Measurements from ENCODE around the gene TBC1D7. TPM values are rescaled to one million over a fixed set of nuclear protein-coding genes. Genes with fewer than 3 reads are reported as not detected.

The TBC1D7 gene
- total RNA-seq, 1 experiment from 2014 or later, result 44.9 TPM

- TF ChIP-seq, protein P1, sequence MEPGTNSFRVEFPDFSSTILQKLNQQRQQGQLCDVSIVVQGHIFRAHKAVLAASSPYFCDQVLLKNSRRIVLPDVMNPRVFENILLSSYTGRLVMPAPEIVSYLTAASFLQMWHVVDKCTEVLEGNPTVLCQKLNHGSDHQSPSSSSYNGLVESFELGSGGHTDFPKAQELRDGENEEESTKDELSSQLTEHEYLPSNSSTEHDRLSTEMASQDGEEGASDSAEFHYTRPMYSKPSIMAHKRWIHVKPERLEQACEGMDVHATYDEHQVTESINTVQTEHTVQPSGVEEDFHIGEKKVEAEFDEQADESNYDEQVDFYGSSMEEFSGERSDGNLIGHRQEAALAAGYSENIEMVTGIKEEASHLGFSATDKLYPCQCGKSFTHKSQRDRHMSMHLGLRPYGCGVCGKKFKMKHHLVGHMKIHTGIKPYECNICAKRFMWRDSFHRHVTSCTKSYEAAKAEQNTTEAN (CRISPR knock-in tag; IDR thresholded peaks at IDR 0.05), result no peak
Measured at GRCh38 chr6:13304101-13304500, 24.2 kb downstream of the TBC1D7 start (continued).

DNA sequence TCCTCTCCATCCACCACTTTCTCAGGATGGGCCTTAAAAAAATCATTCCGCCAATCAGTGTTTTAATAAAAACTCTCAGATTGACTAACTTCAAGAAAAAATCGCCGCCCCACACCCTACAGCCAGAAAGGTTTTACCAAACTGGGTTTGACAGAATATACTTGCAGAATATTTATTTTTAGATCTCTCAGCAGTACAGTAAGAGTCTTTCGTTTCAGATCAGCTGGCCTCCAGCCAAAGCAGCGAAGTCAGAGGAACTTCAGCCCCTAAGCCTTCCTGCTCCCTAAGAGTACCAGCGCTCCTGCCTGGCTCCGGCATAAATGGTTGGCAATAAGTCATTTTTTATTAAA lies 24.7 kb downstream of the TBC1D7 start:
- CTCF ChIA-PET, result no interaction called here
- Mint-ChIP-seq H3K36me3 (peaks cover 43% of the 10 kb centered on the region), H3K27ac (no peak overlapping the region)

More for the DNA sequence above, 24.7 kb downstream of the TBC1D7 start:
- POLR2A ChIA-PET, result no interaction called here
- TF ChIP-seq ELF4 (CRISPR knock-in tag; IDR thresholded peaks at IDR 0.05; ENCODE audit: low read depth) (no peak), ATF1 (CRISPR knock-in tag; IDR thresholded peaks at IDR 0.05) (no peak), IRF2 (CRISPR knock-in tag; IDR thresholded peaks at IDR 0.05; ENCODE audit: borderline replicate concordance, low read depth) (no peak), ZNF671 (CRISPR knock-in tag; IDR thresholded peaks at IDR 0.05) (no peak), ESRRA (CRISPR knock-in tag; IDR thresholded peaks at IDR 0.05; ENCODE audit: borderline replicate concordance) (no peak), NR2C2 (CRISPR knock-in tag; IDR thresholded peaks at IDR 0.05) (no peak), NFATC4 (CRISPR knock-in tag; IDR thresholded peaks at IDR 0.05) (no peak), ZNF121 (CRISPR knock-in tag; IDR thresholded peaks at IDR 0.05) (no peak), FOXP1 (CRISPR knock-in tag; IDR thresholded peaks at IDR 0.05; ENCODE audit: borderline replicate concordance) (no peak)
- TF ChIP-seq, protein P2, sequence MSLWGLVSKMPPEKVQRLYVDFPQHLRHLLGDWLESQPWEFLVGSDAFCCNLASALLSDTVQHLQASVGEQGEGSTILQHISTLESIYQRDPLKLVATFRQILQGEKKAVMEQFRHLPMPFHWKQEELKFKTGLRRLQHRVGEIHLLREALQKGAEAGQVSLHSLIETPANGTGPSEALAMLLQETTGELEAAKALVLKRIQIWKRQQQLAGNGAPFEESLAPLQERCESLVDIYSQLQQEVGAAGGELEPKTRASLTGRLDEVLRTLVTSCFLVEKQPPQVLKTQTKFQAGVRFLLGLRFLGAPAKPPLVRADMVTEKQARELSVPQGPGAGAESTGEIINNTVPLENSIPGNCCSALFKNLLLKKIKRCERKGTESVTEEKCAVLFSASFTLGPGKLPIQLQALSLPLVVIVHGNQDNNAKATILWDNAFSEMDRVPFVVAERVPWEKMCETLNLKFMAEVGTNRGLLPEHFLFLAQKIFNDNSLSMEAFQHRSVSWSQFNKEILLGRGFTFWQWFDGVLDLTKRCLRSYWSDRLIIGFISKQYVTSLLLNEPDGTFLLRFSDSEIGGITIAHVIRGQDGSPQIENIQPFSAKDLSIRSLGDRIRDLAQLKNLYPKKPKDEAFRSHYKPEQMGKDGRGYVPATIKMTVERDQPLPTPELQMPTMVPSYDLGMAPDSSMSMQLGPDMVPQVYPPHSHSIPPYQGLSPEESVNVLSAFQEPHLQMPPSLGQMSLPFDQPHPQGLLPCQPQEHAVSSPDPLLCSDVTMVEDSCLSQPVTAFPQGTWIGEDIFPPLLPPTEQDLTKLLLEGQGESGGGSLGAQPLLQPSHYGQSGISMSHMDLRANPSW (CRISPR knock-in tag; conservative IDR thresholded peaks at IDR 0.05; ENCODE audit: low read depth), result no peak
- TF ChIP-seq, protein P1 (CRISPR knock-in tag; IDR thresholded peaks at IDR 0.05), result no peak
- TF ChIP-seq, protein P3, sequence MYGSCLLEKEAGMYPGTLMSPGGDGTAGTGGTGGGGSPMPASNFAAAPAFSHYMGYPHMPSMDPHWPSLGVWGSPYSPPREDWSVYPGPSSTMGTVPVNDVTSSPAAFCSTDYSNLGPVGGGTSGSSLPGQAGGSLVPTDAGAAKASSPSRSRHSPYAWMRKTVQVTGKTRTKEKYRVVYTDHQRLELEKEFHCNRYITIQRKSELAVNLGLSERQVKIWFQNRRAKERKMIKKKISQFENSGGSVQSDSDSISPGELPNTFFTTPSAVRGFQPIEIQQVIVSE (CRISPR knock-in tag; IDR thresholded peaks at IDR 0.05; ENCODE audit: borderline replicate concordance), result no peak
- TF ChIP-seq, protein P4, sequence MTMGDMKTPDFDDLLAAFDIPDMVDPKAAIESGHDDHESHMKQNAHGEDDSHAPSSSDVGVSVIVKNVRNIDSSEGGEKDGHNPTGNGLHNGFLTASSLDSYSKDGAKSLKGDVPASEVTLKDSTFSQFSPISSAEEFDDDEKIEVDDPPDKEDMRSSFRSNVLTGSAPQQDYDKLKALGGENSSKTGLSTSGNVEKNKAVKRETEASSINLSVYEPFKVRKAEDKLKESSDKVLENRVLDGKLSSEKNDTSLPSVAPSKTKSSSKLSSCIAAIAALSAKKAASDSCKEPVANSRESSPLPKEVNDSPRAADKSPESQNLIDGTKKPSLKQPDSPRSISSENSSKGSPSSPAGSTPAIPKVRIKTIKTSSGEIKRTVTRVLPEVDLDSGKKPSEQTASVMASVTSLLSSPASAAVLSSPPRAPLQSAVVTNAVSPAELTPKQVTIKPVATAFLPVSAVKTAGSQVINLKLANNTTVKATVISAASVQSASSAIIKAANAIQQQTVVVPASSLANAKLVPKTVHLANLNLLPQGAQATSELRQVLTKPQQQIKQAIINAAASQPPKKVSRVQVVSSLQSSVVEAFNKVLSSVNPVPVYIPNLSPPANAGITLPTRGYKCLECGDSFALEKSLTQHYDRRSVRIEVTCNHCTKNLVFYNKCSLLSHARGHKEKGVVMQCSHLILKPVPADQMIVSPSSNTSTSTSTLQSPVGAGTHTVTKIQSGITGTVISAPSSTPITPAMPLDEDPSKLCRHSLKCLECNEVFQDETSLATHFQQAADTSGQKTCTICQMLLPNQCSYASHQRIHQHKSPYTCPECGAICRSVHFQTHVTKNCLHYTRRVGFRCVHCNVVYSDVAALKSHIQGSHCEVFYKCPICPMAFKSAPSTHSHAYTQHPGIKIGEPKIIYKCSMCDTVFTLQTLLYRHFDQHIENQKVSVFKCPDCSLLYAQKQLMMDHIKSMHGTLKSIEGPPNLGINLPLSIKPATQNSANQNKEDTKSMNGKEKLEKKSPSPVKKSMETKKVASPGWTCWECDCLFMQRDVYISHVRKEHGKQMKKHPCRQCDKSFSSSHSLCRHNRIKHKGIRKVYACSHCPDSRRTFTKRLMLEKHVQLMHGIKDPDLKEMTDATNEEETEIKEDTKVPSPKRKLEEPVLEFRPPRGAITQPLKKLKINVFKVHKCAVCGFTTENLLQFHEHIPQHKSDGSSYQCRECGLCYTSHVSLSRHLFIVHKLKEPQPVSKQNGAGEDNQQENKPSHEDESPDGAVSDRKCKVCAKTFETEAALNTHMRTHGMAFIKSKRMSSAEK (CRISPR knock-in tag; IDR thresholded peaks at IDR 0.05; ENCODE audit: borderline replicate concordance), result no peak
- H3K9me3 Mint-ChIP-seq, result no peaks in the 10 kb centered on the region
- ATAC-seq (no peak), DNase-seq (ENCODE audit: low spot score) (no peak)
- H3K4me3 Mint-ChIP-seq, result no peak overlapping the region
- no peaks in the 10 kb centered on the region; the same call in 1 of the 2 replicates for H3K27me3 Mint-ChIP-seq (ENCODE audit: low read depth)
- H3K4me1 Mint-ChIP-seq, result no peaks in the 10 kb centered on the region

Measured in WTC11 (cell line).